Ectodermal cell (in vitro differentiated cells): ENCODE measurements around the gene CELA3B.
"Not testable (repeated sequence)": the region's sequence is repeated elsewhere in the genome, so short reads cannot be mapped to it uniquely, and the experiment has no call there.

Experiments used
- H3K27ac ChIP-seq: 2 replicates; pipeline ENCODE4 v1.7.0; 2013; ENCODE audit warnings: mild to moderate bottlenecking, low read depth, low read length; ENCODE audit not compliant: insufficient read depth, poor library complexity, severe bottlenecking
- H3K27me3 ChIP-seq: 2 replicates; pipeline ENCODE4 v1.7.0; 2013; ENCODE audit warnings: mild to moderate bottlenecking, low read length; ENCODE audit not compliant: insufficient read depth, control insufficient read depth, poor library complexity, severe bottlenecking
- H3K36me3 ChIP-seq: one replicate; pipeline ENCODE4 v1.7.0; 2013; ENCODE audit warnings: low read length; ENCODE audit not compliant: control insufficient read depth, insufficient read depth
- H3K4me1 ChIP-seq: one replicate; pipeline ENCODE4 v1.7.0; 2013; ENCODE audit warnings: low read length; ENCODE audit not compliant: control insufficient read depth, insufficient read depth
- H3K4me3 ChIP-seq: 2 replicates; pipeline ENCODE4 v1.7.0; 2013; ENCODE audit warnings: low read depth, low read length, control low read depth; ENCODE audit not compliant: insufficient read depth
- H3K9me3 ChIP-seq: 2 replicates; pipeline ENCODE4 v1.7.0; 2013; ENCODE audit warnings: mild to moderate bottlenecking, low read length, moderate library complexity; ENCODE audit not compliant: control insufficient read depth
- WGBS, 2 experiments: methylation state at CpG; one replicate each; pipeline ENCODE4 v1.1.7; 2013; ENCODE audit warnings: missing lambda C conversion rate in 2 of 2; 5-methylcytosine and 5-hydroxymethylcytosine counted together

Gene CELA3B

DNA sequence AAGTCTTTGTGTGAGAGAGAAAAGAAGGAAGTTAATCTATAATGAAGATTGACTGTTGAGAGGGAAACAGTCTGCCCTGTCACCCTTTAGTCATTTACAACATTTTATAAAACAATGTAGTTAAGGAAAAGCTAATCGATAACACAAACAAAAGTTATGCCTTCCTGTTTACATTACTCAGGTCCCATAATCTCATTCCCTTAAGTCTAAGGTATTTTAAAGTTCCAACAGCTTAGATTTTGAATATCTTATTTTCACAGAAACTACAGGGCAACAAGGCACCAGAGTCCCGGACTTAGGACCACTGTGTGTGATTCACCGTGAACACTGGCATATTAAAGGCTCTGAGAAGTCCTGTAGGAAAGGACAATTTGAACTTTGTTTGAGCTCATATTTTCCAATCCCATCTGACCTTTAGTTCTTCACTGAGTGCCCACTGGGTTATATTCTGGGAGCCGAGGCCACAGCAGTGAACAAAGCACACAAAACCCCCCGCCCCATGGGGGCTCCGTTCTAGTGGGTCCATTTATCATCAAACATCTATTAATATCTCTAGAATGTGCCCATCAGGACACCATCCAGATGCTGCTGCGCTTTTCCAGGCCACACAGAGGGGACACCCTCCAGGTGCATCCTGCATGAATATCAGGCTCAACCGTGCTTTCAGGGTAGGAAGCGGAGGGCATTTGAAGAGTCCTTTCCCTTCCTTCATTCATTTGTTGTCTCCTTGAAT lies 21.2 kb downstream of the CELA3B start:
- not testable (repeated sequence) for H3K27ac ChIP-seq, H3K36me3 ChIP-seq, H3K4me3 ChIP-seq, H3K27me3 ChIP-seq, H3K4me1 ChIP-seq, H3K9me3 ChIP-seq
- WGBS, 2 experiments, result 87 to 88% methylated on average over 6 to 8 of the region's 9 CpGs

DNA sequence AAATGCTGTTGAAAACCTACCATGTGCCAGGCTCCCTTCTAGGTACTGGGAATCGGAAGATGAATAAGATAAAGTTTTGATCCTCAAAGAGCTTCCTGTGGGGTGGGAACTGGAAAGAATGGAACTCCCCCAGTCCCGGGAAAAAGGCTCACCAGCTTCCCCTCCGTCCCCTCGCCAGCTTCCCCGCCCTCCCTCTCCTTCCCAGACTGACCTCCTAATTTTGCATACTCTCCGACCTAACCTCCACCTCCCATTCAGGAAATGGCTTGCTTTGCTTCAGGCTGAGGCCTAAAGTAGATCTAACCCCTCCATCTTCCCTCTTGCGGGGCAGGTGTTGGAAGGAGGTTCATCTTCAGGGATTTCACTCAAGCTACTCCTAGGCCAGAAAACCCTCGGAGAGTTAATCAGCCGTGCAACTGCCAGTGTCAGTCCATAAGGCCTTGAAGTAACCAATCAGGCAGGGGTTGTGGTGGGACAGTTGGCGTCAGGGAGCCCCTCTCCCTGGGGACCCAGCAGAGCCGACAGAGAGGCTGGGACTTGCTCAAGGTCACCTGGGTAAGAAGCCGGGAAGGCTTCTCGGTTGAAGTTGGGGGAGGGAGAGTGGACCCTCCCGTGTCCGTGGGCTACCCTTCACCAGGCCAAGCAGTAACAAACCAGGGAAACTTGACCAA lies 21.9 kb downstream of the CELA3B start:
- not testable (repeated sequence) for H3K4me3 ChIP-seq, H3K9me3 ChIP-seq, H3K27me3 ChIP-seq, H3K27ac ChIP-seq, H3K36me3 ChIP-seq, H3K4me1 ChIP-seq
- 69 to 73% methylated on average over 12 to 13 of the region's 15 CpGs for WGBS, 2 experiments

DNA sequence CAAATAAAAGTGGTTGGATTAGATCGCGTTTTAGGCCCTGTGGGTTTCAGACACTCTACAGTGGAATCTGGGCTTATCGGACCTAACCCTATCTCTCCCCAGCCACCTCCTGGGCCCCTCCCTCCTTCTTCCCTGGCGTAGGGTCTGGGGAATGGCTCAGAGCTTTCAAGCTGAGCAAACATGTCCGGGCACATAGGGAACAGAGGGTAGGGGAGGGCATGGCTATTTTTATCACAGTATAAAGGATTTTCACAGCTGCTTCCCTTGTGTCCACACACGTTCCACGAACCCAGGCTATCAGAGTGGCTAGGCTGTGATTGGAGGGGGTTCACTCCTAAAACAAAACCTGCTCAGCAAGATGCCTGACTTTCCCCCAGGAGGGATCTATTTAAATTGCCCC lies 22.8 kb downstream of the CELA3B start:
- H3K4me1 ChIP-seq, H3K27ac ChIP-seq, H3K4me3 ChIP-seq, H3K27me3 ChIP-seq, H3K9me3 ChIP-seq, H3K36me3 ChIP-seq: not testable (repeated sequence)
- WGBS, 2 experiments, result 76 to 77% methylated on average over 5 to 6 of the region's 7 CpGs

DNA sequence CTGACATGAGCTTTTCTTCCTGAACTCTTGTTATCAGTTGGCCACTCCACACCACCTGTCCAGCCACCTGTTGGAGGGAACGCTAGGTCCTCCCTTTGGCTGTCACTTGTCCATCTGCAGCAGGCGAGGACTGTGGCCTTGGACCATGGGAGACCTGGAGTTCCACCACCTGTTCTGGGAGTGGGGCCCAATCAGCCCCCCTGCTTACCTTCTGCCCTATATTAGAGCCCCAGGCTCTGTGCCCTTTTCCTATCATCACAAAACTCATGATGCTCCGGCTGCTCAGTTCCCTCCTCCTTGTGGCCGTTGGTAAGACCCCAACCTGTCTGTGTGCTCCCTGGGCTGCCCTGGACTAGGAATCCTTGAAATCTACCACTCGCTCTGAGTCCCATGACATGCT lies 24.6 kb downstream of the CELA3B start, which contains the start of gene CELA3A:
TSS of gene CELA3A (plus strand) at position 249 of the 400 bp plus-strand sequence. CDS start at position 267, 18 bp downstream.
- Histone ChIP-seq H3K36me3 (no peaks in the 10 kb centered on the region), H3K27me3 (no peaks in the 10 kb centered on the region), H3K4me1 (no peaks in the 10 kb centered on the region), H3K27ac (no peak within 1 kb of the TSS), H3K9me3 (no peaks in the 10 kb centered on the region), H3K4me3 (no peak within 1 kb of the TSS)
- WGBS, 2 experiments, result 89 to 94% methylated on average over 5 of the region's 5 CpGs

DNA sequence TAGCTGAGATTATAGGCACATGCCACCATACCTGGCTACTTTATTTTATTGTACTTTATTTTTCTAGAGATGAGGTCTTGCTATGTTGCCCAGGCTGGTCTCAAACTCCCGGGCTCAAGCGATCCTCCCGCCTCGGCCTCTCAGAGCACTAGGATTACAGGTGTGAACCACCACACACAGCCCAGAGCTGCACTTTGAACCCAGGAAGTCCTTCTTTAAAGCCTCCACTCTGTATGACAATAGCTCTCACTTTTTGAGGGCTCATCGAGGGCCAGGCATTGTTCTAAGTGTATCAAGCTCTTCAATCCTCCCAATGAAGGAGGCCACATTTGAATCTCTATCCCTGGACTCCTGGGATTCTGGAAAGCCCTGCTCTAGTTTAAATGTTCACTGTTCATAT lies 25.6 kb downstream of the CELA3B start:
- not testable (repeated sequence) for H3K36me3 ChIP-seq, H3K4me1 ChIP-seq, H3K27ac ChIP-seq, H3K27me3 ChIP-seq, H3K9me3 ChIP-seq, H3K4me3 ChIP-seq
- WGBS, 2 experiments, result 87 to 88% methylated on average over 5 of the region's 5 CpGs

DNA sequence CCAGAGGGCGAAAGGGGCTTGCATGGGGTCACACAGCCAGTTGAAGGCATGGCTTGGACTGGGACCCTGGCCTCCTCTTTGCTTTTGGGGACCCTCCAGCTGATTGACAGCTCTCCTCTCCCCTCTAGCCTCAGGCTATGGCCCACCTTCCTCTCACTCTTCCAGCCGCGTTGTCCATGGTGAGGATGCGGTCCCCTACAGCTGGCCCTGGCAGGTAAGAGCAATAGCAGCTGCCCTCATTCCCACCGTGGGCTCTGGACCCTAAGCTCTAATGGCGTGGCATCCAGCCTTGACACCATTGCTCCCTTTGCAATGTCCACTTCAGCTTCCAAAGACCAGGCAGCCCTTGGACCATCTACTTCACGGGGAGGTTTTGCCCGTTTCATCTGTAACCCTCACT lies 26.1 kb downstream of the CELA3B start:
- not testable (repeated sequence) for H3K4me1 ChIP-seq, H3K36me3 ChIP-seq, H3K9me3 ChIP-seq, H3K27ac ChIP-seq, H3K4me3 ChIP-seq, H3K27me3 ChIP-seq
- 85 to 88% methylated on average over 8 of the region's 8 CpGs for WGBS, 2 experiments

DNA sequence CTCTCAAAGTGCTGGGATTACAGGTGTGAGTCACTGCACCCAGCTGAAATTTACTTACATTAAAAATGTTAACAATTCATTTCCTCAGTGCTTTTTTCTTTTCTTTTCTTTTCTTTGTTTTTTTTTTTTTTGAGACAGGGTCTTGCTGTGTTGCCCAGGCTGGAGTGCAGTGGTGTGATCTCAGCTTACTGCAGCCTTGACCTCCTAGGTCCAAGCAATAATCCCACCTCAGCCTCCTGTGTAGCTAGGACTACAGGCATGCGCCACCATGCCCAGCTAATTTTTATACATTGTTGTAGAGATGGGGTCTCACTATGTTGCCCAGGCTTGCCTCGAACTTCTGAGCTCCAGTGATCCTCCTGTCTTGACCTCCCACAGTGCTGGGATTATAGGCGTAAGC lies 27.1 kb downstream of the CELA3B start:
- 92% methylated on average over 2 of the region's 3 CpGs; no CpG with 5 or more reads in 1 of the 2 experiments for WGBS, 2 experiments
- not testable (repeated sequence) for H3K27ac ChIP-seq, H3K27me3 ChIP-seq, H3K4me1 ChIP-seq, H3K4me3 ChIP-seq, H3K36me3 ChIP-seq, H3K9me3 ChIP-seq

DNA sequence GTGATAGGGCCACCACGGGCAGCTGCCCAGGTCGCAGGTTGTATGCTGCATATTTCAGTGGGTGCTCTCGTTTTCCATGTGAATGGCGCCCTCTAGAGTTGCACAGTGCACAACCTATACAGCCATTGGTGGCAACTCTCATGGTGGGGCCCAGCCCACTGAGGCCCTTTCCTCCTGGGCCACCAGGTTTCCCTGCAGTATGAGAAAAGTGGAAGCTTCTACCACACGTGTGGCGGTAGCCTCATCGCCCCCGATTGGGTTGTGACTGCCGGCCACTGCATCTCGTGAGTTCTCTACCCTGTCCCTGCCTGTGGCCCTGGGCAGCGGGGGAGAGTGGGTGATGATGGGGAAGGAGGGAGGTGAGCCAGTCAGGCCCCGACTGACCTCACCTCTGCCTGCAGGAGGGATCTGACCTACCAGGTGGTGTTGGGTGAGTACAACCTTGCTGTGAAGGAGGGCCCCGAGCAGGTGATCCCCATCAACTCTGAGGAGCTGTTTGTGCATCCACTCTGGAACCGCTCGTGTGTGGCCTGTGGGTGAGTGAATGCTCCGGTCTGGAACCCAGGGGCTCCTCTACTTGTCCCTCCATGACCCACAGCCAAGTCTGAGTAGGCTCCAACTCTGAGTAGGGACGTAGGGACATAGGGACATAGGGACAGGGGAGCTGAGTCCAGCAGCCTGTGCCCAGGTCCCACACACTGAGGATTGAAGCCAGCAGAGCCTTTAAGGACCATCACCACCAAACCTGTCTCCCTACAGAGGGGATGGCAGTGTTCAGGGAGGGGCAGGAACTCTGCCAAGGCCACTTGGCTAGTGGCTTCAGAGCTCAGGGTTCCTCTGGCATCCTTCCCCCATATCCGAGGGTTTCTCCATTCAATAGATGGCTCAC lies 28.7 kb downstream of the CELA3B start:
- not testable (repeated sequence) for H3K9me3 ChIP-seq, H3K4me3 ChIP-seq, H3K4me1 ChIP-seq, H3K27me3 ChIP-seq, H3K36me3 ChIP-seq, H3K27ac ChIP-seq
- WGBS, 2 experiments, result 77 to 80% methylated on average over 18 of the region's 18 CpGs

DNA sequence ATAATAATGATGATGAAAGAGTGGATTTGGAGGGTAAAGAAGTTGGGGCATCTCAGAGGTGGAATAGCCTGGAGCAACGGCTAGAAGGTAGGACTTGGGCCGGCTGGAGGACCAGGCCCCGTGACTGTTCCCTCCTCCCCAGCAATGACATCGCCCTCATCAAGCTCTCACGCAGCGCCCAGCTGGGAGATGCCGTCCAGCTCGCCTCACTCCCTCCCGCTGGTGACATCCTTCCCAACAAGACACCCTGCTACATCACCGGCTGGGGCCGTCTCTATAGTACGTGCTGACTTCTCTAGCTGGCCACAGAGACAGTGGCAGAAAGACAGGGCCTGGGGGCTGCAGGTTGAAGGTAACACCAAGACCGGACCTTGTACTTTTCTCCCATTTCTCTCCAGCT lies 29.9 kb downstream of the CELA3B start:
- H3K36me3 ChIP-seq, H3K27ac ChIP-seq, H3K4me3 ChIP-seq, H3K27me3 ChIP-seq, H3K9me3 ChIP-seq, H3K4me1 ChIP-seq: not testable (repeated sequence)
- WGBS, 2 experiments, result 87% methylated on average over 12 to 13 of the region's 13 CpGs

DNA sequence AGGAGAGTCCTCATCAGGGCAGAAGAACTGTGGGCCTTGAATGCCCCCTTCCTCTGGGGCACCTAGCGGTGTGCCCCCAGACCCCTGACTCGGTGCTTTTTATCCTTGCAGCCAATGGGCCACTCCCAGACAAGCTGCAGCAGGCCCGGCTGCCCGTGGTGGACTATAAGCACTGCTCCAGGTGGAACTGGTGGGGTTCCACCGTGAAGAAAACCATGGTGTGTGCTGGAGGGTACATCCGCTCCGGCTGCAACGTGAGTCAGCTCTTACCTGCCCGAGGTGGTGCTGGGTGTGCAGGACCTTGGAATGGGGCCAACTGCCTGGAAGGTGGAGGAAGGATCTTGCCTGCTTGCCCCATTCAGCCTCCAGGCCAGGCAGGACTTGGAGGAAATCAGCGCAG lies 30.4 kb downstream of the CELA3B start:
- not testable (repeated sequence) for H3K9me3 ChIP-seq, H3K27ac ChIP-seq, H3K36me3 ChIP-seq, H3K4me3 ChIP-seq, H3K4me1 ChIP-seq, H3K27me3 ChIP-seq
- WGBS, 2 experiments, result 94 to 96% methylated on average over 8 of the region's 10 CpGs
